Neural cell (in vitro differentiated cells): ENCODE results near the gene NPRL2.

Source experiments
- RAD21 ChIP-seq: fragments of 450-650 bp; conservative IDR thresholded peaks from 2 replicates; pipeline ENCODE4 v1.6.1; 2014; ENCODE audit warnings: antibody characterized with exemption, mild to moderate bottlenecking, moderate library complexity
- TF ChIP-seq, protein P1 (sequence below): fragments of 450-650 bp; IDR thresholded peaks from 2 replicates; pipeline ENCODE4 v1.5.1; 2014; ENCODE audit warnings: antibody characterized with exemption, mild to moderate bottlenecking, moderate library complexity; ENCODE audit not compliant: poor library complexity, severe bottlenecking

DNA sequence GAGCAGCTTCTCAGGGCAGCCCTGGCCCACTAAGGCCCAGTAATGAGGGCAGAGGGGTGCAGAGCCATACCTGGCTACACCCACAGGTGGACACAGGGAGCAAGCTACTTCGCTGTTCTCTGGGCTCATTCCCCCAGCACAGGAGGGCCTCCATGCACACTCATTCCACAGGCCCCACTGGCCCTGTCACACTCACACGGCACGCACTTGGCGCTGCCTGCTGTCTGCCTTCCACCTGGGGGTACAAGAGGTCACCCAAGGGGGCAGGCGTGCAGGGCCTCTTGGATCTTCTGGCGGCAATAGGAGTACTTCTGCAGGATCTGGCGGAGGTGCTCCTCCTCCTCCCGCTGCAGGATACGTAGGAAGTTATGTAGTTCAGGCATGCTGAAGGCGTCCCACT lies 20.2 kb downstream of the NPRL2 start:
- TF ChIP-seq, protein P1, sequence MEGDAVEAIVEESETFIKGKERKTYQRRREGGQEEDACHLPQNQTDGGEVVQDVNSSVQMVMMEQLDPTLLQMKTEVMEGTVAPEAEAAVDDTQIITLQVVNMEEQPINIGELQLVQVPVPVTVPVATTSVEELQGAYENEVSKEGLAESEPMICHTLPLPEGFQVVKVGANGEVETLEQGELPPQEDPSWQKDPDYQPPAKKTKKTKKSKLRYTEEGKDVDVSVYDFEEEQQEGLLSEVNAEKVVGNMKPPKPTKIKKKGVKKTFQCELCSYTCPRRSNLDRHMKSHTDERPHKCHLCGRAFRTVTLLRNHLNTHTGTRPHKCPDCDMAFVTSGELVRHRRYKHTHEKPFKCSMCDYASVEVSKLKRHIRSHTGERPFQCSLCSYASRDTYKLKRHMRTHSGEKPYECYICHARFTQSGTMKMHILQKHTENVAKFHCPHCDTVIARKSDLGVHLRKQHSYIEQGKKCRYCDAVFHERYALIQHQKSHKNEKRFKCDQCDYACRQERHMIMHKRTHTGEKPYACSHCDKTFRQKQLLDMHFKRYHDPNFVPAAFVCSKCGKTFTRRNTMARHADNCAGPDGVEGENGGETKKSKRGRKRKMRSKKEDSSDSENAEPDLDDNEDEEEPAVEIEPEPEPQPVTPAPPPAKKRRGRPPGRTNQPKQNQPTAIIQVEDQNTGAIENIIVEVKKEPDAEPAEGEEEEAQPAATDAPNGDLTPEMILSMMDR, result no peak
- TF ChIP-seq RAD21, result no peak
